NCI-H1436 treated with DMSO at 0.1 percent for 48 hours (cell line): ENCODE data around the gene CDH6.

ENCODE experiments used
- DNase-seq: peaks from one replicate; lab custom pipeline; 2025; lab: John Stamatoyannopoulos, UW

The CDH6 gene

DNA sequence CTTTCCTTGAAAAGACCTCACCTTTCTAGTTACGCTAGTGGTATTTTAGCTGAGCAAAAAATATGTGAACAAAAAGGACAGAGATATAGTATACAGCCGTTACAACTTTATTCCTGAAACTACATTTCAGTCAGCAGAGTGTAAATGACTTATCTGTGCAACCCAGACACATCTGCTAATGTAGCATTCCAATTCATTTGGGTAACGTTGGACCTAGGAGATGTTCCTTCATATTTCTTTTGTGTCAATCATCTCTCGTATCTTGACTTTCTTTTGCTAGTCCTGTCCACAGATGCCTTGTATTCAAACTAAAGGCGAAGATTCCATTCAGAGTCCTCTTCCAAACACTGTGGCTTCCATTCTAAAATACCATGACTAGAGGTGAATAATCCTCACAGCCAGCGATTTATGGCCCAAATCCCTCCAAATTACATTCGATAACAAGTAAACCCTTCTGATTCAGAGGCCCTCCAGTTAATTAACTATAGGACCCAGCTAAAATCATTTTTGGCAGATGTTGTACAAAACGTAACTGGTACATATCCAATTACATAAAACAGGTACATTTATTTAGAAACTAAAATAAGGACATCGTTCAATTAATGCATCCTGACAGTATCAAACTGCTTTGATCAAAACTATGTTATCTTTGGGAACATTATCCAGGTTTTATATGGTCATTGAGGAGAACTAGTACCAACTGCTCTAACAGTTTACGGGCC, 182.7 kb downstream of the CDH6 start:
- no peak for DNase-seq

DNA sequence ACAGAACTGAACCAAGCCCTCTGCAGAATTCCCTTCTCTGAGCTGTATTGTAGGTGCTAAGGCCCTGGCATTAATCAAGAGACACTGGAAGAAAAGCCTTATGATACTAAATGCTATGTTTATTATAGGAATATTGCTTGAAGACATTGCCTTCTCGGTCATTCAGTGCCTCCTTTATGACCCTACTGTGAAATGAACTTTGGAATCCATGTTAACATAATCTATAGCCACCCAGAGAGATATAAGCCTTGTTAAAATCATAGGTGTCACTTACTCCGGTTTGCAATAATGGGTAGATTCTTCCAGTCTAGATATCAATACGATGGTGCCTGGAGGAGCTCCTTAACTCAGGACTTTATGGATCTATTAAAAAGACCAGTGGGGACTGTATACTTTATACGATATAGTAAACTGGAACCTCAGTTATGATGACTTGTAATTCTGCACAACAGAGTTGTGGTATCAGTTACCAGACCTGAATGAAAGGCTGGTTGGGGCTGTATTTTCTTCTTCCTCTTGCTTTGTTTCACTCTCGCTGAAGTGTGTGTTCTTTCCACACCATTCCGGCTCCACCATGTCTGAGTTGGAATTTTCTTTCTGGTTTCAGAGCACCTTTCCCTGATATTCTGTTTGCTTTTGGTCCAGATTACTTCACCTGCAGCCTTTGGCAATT, 183.9 kb downstream of the CDH6 start:
- no peak for DNase-seq

DNA sequence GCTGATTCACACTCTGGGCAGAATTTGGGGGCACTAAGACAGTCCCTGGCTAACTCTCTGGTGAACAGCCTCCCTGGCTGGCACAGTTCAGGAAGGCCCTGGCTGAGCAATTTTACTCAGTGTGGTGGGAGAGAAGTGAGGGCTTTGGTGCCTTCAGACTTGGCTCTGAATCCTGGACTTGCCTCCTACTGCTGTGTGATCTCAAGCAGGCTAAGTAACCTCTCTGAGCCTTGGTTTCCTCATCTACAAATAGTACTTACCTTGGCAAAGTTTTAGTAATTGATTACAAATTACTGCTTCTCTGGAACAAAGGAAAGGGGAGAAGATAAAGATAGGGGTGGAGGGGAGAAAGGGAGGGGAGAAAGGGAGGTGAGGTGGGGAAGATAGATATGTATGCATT, 184.7 kb downstream of the CDH6 start:
- no peak for DNase-seq
